IPS-20b (cell line): ENCODE results near the gene PLXNB2.

ENCODE experiments used
- H3K27ac ChIP-seq: one replicate; pipeline ENCODE4 v1.5.1; 2013; ENCODE audit warnings: low read length
- H3K27me3 ChIP-seq: 2 replicates; pipeline ENCODE4 v1.6.1; 2013; ENCODE audit warnings: mild to moderate bottlenecking, low read length, inconsistent platforms; ENCODE audit not compliant: insufficient read depth
- H3K36me3 ChIP-seq: 2 replicates; pipeline ENCODE4 v1.6.1; 2013; ENCODE audit warnings: low read depth, mild to moderate bottlenecking, inconsistent platforms, low read length, moderate library complexity; ENCODE audit not compliant: insufficient read depth
- H3K4me1 ChIP-seq: 2 replicates; pipeline ENCODE4 v1.6.1; 2013; ENCODE audit warnings: mild to moderate bottlenecking, control low read depth, inconsistent platforms, low read length, moderate library complexity; ENCODE audit not compliant: insufficient read depth
- H3K4me3 ChIP-seq: 2 replicates; pipeline ENCODE4 v1.5.1; 2013; ENCODE audit warnings: mild to moderate bottlenecking, low read length, inconsistent platforms
- H3K9ac ChIP-seq: 2 replicates; pipeline ENCODE4 v1.6.1; 2013; ENCODE audit warnings: low read depth, mild to moderate bottlenecking, inconsistent platforms, low read length, moderate library complexity
- H3K9me3 ChIP-seq: 2 replicates; pipeline ENCODE4 v1.6.1; 2013; ENCODE audit warnings: mild to moderate bottlenecking, low read depth, low read length, inconsistent platforms; ENCODE audit not compliant: insufficient read depth

The PLXNB2 gene

DNA sequence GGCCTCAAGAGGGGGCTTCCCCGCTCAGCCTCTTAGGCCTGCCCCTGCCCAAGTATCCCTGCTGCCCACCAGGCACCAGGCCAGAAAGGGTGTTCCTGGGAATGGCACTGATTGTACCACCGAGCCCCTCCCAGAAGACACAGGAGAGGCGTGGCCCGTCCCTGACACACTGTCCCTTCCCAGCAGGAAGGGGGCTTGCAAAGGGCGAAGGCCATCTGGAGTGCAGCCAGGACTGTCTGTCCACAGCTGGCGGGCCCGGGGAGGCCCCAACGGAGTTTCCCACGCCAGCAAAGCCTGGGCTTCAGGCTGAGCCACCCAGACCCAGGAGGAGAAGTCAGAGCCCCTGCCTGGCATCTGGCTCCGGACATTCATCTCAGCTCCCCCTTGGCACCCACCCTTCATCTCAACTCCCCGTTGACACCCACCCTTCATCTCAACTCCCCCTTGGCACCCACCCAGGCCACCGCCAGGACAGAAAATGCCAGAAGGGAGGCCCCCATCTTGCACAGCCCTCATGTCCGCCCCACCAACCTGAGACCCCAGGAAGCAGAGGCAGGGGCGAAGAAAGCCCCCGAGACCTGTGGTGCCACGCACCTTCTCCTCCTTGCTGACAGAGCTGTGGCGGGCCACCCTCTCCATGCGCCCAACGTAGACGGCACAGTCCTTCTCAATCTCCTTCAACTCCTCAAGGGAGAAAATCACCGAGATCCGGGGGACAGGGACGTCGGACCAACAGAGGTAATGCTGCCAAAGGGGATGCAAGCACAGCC, 82.1 kb downstream of the PLXNB2 start:
- Histone ChIP-seq H3K27ac (no peak overlapping the region), H3K4me3 (no peak overlapping the region), H3K4me1 (no peaks in the 10 kb centered on the region), H3K36me3 (peaks cover 43% of the 10 kb centered on the region), H3K9ac (no peak overlapping the region), H3K9me3 (no peaks in the 10 kb centered on the region), H3K27me3 (no peaks in the 10 kb centered on the region)
